Measurements from ENCODE around the gene ADAM19. TPM values are rescaled to one million over a fixed set of nuclear protein-coding genes. Genes with fewer than 3 reads are reported as not detected.

ADAM19 gene
- total RNA-seq, 2 donors from 2014 or later = 9.5 to 85.9 TPM

GRCh38 chr5:157478726-157479125, 96.8 kb downstream of the ADAM19 start:
- ATAC-seq = no peak
- no peak for DNase-seq (ENCODE audit: low spot score in 2 of 2)
- Mint-ChIP-seq H3K27ac (peak overlapping the region in 1 of 2 donors; percentile 9), H3K36me3 (peaks cover 0 to 41% of the 10 kb centered on the region in 2 donors), H3K9me3 (no peaks in the 10 kb centered on the region)

GRCh38 chr5:157477814-157478494, 97.6 kb downstream of the ADAM19 start:
- DNase-seq (ENCODE audit: low spot score in 2 of 2) (no peak), ATAC-seq (no peak)
- H3K9me3 Mint-ChIP-seq = no peaks in the 10 kb centered on the region
- H3K36me3 Mint-ChIP-seq = peaks cover 0 to 41% of the 10 kb centered on the region in 2 donors
- H3K27ac Mint-ChIP-seq = peak overlapping the region in 1 of 2 donors; percentile 58

GRCh38 chr5:157476702-157477408, 98.7 kb downstream of the ADAM19 start:
- Mint-ChIP-seq H3K9me3 (no peaks in the 10 kb centered on the region), H3K36me3 (peaks cover 0 to 40% of the 10 kb centered on the region in 2 donors), H3K27ac (no peak overlapping the region)
- DNase-seq (ENCODE audit: low spot score in 2 of 2) (peak in 1 of 2 donors; percentile 39), ATAC-seq (peak; percentile 44 to 80)

GRCh38 chr5:157475432-157475831, 100.1 kb downstream of the ADAM19 start:
- Mint-ChIP-seq H3K9me3 (no peaks in the 10 kb centered on the region), H3K36me3 (peaks cover 0 to 31% of the 10 kb centered on the region in 2 donors), H3K27ac (no peak overlapping the region)
- ATAC-seq (no peak), DNase-seq (ENCODE audit: low spot score in 2 of 2) (no peak)

- DNase-seq (ENCODE audit: low spot score in 2 of 2) (no peak), ATAC-seq (no peak)
- Mint-ChIP-seq H3K27ac (peak overlapping the region; percentile 19 to 46), H3K9me3 (no peaks in the 10 kb centered on the region), H3K36me3 (peaks cover 0 to 26% of the 10 kb centered on the region in 2 donors)
Measured at GRCh38 chr5:157473383-157474320, 101.9 kb downstream of the ADAM19 start.

GRCh38 chr5:157471709-157472108, 103.9 kb downstream of the ADAM19 start:
- H3K27ac Mint-ChIP-seq = no peak overlapping the region
- no peaks in the 10 kb centered on the region for H3K9me3 Mint-ChIP-seq
- ATAC-seq = peak; percentile 35 to 53
- DNase-seq (ENCODE audit: low spot score in 2 of 2) = peak in 1 of 2 donors; percentile 18
- H3K36me3 Mint-ChIP-seq = peaks cover 0 to 19% of the 10 kb centered on the region in 2 donors

- H3K27ac Mint-ChIP-seq = no peak overlapping the region
- H3K9me3 Mint-ChIP-seq = no peaks in the 10 kb centered on the region
- peaks cover 0 to 28% of the 10 kb centered on the region in 2 donors for H3K36me3 Mint-ChIP-seq
- ATAC-seq = no peak
- no peak for DNase-seq (ENCODE audit: low spot score in 2 of 2)
Measured at GRCh38 chr5:157470631-157471030, 104.9 kb downstream of the ADAM19 start.

- Mint-ChIP-seq H3K9me3 (no peaks in the 10 kb centered on the region), H3K36me3 (peaks cover 0 to 34% of the 10 kb centered on the region in 2 donors), H3K27ac (no peak overlapping the region)
- ATAC-seq (no peak), DNase-seq (ENCODE audit: low spot score in 2 of 2) (no peak)
Measured at GRCh38 chr5:157469687-157470086, 105.9 kb downstream of the ADAM19 start.

GRCh38 chr5:157469073-157469472, 106.5 kb downstream of the ADAM19 start:
- Mint-ChIP-seq H3K36me3 (peaks cover 0 to 34% of the 10 kb centered on the region in 2 donors), H3K9me3 (no peaks in the 10 kb centered on the region), H3K27ac (no peak overlapping the region)
- no peak for ATAC-seq
- DNase-seq (ENCODE audit: low spot score in 2 of 2) = no peak

- H3K9me3 Mint-ChIP-seq = no peaks in the 10 kb centered on the region
- ATAC-seq (no peak), DNase-seq (ENCODE audit: low spot score in 2 of 2) (no peak)
- H3K36me3 Mint-ChIP-seq = peaks cover 0 to 35% of the 10 kb centered on the region in 2 donors
- no peak overlapping the region for H3K27ac Mint-ChIP-seq
Measured at GRCh38 chr5:157468293-157468965, 107.1 kb downstream of the ADAM19 start.

GRCh38 chr5:157464519-157465171, 110.9 kb downstream of the ADAM19 start:
- ATAC-seq (peak; percentile 96 to 97), DNase-seq (ENCODE audit: low spot score in 2 of 2) (peak in 1 of 2 donors; percentile 62)
- Mint-ChIP-seq H3K27ac (peak overlapping the region; percentile 87 to 88), H3K9me3 (no peaks in the 10 kb centered on the region), H3K36me3 (peaks cover 0 to 32% of the 10 kb centered on the region in 2 donors)

GRCh38 chr5:157463621-157464518, 111.7 kb downstream of the ADAM19 start:
- DNase-seq (ENCODE audit: low spot score in 2 of 2) (no peak), ATAC-seq (peak in 1 of 2 donors; percentile 14)
- no peaks in the 10 kb centered on the region for H3K9me3 Mint-ChIP-seq
- H3K36me3 Mint-ChIP-seq = peaks cover 0 to 32% of the 10 kb centered on the region in 2 donors
- H3K27ac Mint-ChIP-seq = peak overlapping the region; percentile 87 to 88

- Mint-ChIP-seq H3K27ac (no peak overlapping the region), H3K9me3 (no peaks in the 10 kb centered on the region), H3K36me3 (peaks cover 0 to 32% of the 10 kb centered on the region in 2 donors)
- DNase-seq (ENCODE audit: low spot score in 2 of 2) (no peak), ATAC-seq (no peak)
Measured at GRCh38 chr5:157463081-157463480, 112.5 kb downstream of the ADAM19 start.

GRCh38 chr5:157460921-157461792, 114.4 kb downstream of the ADAM19 start:
- Mint-ChIP-seq H3K36me3 (peaks cover 0 to 28% of the 10 kb centered on the region in 2 donors), H3K9me3 (no peaks in the 10 kb centered on the region), H3K27ac (peak overlapping the region in 1 of 2 donors; percentile 44)
- DNase-seq (ENCODE audit: low spot score in 2 of 2) (no peak), ATAC-seq (no peak)

Data from activated naive CD4-positive, alpha-beta T cell treated with anti-CD3 and anti-CD28 coated beads, Interleukin-2, amount 50 U/mL, for 72 hours (primary cell).